ENCODE measurements around the gene PKP3. TPM values are rescaled to one million over a fixed set of nuclear protein-coding genes. Genes with fewer than 3 reads are reported as not detected.

Gene PKP3
- total and polyA plus RNA-seq, 9 of the 15 experiments (the other 6 are each of a cell fraction or from before 2014, with no cell fraction given), result 0.11 to 110 (median 30.7) TPM

DNA sequence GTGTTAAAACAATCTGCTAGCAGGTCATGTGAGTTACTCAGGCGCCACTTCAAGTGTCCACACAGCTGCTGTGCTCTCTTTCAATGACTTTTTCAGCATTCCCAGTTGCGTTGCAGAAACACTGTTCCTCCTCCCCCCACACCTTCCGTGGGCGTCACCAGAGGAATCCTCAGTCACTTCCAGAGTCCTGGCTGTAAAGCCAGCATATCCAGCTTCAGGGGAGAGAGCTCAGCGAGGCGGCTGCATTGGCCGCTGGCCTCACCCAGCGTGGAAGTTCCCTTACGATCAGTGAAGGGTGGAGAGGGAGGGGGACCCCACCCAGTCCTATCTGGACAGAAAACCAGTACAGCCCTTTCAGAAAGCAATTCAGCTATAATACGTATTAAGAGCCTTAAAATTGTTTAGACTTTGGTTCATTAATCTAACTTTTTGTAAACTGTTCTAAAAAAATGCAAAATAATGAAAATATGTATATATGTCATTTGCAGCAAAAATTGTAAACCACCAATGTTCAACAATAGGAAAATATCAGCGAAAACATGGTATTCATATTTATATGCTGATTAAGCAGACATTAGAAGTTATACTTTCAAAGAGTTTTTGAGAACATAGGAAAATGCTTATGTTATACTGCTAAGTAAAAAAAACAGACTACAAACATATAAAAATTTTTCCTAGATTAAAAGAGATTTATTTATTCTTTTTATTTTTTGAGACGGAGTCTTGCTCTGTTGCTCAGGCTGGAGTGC, 50.6 kb downstream of the PKP3 start:
- Histone ChIP-seq H3K4me3 (no peak overlapping the region), H3K79me2 (ENCODE audit: control insufficient read depth, insufficient read depth, low read length) (peaks cover 13% of the 10 kb centered on the region), H2AFZ (ENCODE audit: low read depth, low read length) (peak overlapping the region; percentile 94), H3K4me2 (ENCODE audit: insufficient read depth, low read length) (peak overlapping the region; percentile 62; the same call in 1 of the 2 replicates), H3K27me3 (ENCODE audit: control insufficient read depth in 2 of 2, insufficient read depth in 2 of 2, low read length in 2 of 2) (no peaks in the 10 kb centered on the region), H3K9me1 (ENCODE audit: control insufficient read depth, insufficient read depth, low read length) (no peaks in the 10 kb centered on the region), H4K20me1 (replicated peaks; ENCODE audit: control insufficient read depth, insufficient read depth, low read length) (no peaks in the 10 kb centered on the region), H3K9ac (ENCODE audit: insufficient read depth in 1 of 2, low read depth in 2 of 2, low read length in 2 of 2) (peak overlapping the region; percentile 67 to 92), H3K9me3 (replicated peaks; ENCODE audit: control insufficient read depth, insufficient read depth, low read depth, low read length) (no peaks in the 10 kb centered on the region), H3K4me1 (replicated peaks in 1 of 2; ENCODE audit: control insufficient read depth in 2 of 2, insufficient read depth in 2 of 2, low read length in 2 of 2) (peaks cover 25 to 78% of the 10 kb centered on the region in 2 experiments; a peak in 4 of 5 replicates), H3K27ac (ENCODE audit: extremely low read depth, low read depth, low read length) (peak overlapping the region; percentile 58), H3K36me3 (ENCODE audit: control insufficient read depth, insufficient read depth, low read length) (no peaks in the 10 kb centered on the region)
- WGBS (ENCODE audit: insufficient coverage, low coverage, missing lambda C conversion rate), result 19% methylated on average over 12 of the region's 12 CpGs
- intact Hi-C loops (cut with micrococcal nuclease), result loop anchor here (5.0 kb wide), 2 partner anchors 52 to 73 kb away; partner anchors contain the start of gene PKP3
- DNase-seq (ENCODE audit: extremely low read depth in 1 of 4, low spot score in 3 of 4) (peak; percentile 66 to 75 (median 68)), ATAC-seq (peak; percentile 32), FAIRE-seq (peak; percentile 84)
- in situ Hi-C loops (cut with MboI), result no loop called here
- CTCF ChIA-PET (ENCODE audit: low intra/inter-chr PET ratio), result no interaction called here
- POLR2A ChIA-PET, result no interaction called here
- BruUV-seq (replicated peaks), result no TSS peak
- TF ChIP-seq RBBP5 (IDR thresholded peaks at IDR 0.05; ENCODE audit: borderline replicate concordance, insufficient read depth, low read length, poor library complexity, severe bottlenecking) (peak; percentile 33), HDAC2 (IDR thresholded peaks at IDR 0.05) (no peak), L3MBTL2 (IDR thresholded peaks at IDR 0.05) (peak; percentile 32), ZNF239 (CRISPR knock-in tag; IDR thresholded peaks at IDR 0.05) (no peak), NUFIP1 (IDR thresholded peaks at IDR 0.05; ENCODE audit: partially characterized antibody) (no peak), CBX3 (IDR thresholded peaks at IDR 0.05; ENCODE audit: borderline replicate concordance in 1 of 2, low read length in 2 of 2) (no peak), SMAD1 (IDR thresholded peaks at IDR 0.05; ENCODE audit: low read depth, low read length, partially characterized antibody) (no peak), DPF2 (IDR thresholded peaks at IDR 0.05) (0 out of 2 replicates have a peak, but pooled peaks have one; percentile 21), ATF7 (IDR thresholded peaks at IDR 0.05) (no peak), ZNF184 (CRISPR knock-in tag; IDR thresholded peaks at IDR 0.05) (no peak), HDAC1 (IDR thresholded peaks at IDR 0.05) (0 out of 4 replicates have a peak, but pooled peaks of 1 of the 2 experiments have one; percentile 14), ZSCAN32 (CRISPR knock-in tag; IDR thresholded peaks at IDR 0.05) (no peak)
- TF ChIP-seq, protein P1, sequence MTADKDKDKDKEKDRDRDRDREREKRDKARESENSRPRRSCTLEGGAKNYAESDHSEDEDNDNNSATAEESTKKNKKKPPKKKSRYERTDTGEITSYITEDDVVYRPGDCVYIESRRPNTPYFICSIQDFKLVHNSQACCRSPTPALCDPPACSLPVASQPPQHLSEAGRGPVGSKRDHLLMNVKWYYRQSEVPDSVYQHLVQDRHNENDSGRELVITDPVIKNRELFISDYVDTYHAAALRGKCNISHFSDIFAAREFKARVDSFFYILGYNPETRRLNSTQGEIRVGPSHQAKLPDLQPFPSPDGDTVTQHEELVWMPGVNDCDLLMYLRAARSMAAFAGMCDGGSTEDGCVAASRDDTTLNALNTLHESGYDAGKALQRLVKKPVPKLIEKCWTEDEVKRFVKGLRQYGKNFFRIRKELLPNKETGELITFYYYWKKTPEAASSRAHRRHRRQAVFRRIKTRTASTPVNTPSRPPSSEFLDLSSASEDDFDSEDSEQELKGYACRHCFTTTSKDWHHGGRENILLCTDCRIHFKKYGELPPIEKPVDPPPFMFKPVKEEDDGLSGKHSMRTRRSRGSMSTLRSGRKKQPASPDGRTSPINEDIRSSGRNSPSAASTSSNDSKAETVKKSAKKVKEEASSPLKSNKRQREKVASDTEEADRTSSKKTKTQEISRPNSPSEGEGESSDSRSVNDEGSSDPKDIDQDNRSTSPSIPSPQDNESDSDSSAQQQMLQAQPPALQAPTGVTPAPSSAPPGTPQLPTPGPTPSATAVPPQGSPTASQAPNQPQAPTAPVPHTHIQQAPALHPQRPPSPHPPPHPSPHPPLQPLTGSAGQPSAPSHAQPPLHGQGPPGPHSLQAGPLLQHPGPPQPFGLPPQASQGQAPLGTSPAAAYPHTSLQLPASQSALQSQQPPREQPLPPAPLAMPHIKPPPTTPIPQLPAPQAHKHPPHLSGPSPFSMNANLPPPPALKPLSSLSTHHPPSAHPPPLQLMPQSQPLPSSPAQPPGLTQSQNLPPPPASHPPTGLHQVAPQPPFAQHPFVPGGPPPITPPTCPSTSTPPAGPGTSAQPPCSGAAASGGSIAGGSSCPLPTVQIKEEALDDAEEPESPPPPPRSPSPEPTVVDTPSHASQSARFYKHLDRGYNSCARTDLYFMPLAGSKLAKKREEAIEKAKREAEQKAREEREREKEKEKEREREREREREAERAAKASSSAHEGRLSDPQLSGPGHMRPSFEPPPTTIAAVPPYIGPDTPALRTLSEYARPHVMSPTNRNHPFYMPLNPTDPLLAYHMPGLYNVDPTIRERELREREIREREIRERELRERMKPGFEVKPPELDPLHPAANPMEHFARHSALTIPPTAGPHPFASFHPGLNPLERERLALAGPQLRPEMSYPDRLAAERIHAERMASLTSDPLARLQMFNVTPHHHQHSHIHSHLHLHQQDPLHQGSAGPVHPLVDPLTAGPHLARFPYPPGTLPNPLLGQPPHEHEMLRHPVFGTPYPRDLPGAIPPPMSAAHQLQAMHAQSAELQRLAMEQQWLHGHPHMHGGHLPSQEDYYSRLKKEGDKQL (CRISPR knock-in tag; IDR thresholded peaks at IDR 0.05; ENCODE audit: borderline replicate concordance), result no peak
- TF ChIP-seq, protein P2, sequence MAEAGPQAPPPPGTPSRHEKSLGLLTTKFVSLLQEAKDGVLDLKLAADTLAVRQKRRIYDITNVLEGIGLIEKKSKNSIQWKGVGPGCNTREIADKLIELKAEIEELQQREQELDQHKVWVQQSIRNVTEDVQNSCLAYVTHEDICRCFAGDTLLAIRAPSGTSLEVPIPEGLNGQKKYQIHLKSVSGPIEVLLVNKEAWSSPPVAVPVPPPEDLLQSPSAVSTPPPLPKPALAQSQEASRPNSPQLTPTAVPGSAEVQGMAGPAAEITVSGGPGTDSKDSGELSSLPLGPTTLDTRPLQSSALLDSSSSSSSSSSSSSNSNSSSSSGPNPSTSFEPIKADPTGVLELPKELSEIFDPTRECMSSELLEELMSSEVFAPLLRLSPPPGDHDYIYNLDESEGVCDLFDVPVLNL (CRISPR knock-in tag; IDR thresholded peaks at IDR 0.05; ENCODE audit: low read depth), result no peak
- TF ChIP-seq, protein P3, sequence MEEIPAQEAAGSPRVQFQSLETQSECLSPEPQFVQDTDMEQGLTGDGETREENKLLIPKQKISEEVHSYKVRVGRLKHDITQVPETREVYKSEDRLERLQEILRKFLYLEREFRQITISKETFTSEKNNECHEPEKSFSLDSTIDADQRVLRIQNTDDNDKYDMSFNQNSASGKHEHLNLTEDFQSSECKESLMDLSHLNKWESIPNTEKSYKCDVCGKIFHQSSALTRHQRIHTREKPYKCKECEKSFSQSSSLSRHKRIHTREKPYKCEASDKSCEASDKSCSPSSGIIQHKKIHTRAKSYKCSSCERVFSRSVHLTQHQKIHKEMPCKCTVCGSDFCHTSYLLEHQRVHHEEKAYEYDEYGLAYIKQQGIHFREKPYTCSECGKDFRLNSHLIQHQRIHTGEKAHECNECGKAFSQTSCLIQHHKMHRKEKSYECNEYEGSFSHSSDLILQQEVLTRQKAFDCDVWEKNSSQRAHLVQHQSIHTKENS (CRISPR knock-in tag; IDR thresholded peaks at IDR 0.05), result no peak

Measured in K562 (cell line).